ENCODE results near the gene VAMP8. TPM values are rescaled to one million over a fixed set of nuclear protein-coding genes. Genes with fewer than 3 reads are reported as not detected.

The VAMP8 gene
- 1.7 TPM in 1 of 2 replicates, not detected in the other for total RNA-seq (2014; rRNA removed; shearing (Covaris generic))
- polyA plus RNA-seq (2016; fragmentation: Nextera tagmentation; extraction: Ambion mirVana): 1.0 and 1.2 TPM in 2 replicates

- H3K27ac ChIP-seq: no peak within 1 kb of the TSS
- H3K9me2 ChIP-seq (ENCODE audit: insufficient read depth): no peaks in the 10 kb centered on the region
- H3K79me2 ChIP-seq (ENCODE audit: insufficient read depth): no peaks in the 10 kb centered on the region
- H3K4me2 ChIP-seq (ENCODE audit: unreplicated experiment): no peak within 1 kb of the TSS
- no peaks in the 10 kb centered on the region for H3K9me3 ChIP-seq (ENCODE audit: low read depth)
- no peak for DNase-seq
- no peaks in the 10 kb centered on the region for H3K27me3 ChIP-seq (replicated peaks; ENCODE audit: insufficient read depth)
- H3K4me3 ChIP-seq: no peak within 1 kb of the TSS
- 59 to 65% methylated on average over 19 of the region's 19 CpGs for WGBS, 2 experiments (ENCODE audit: low coverage in 1 of 2, low lambda C conversion rate in 2 of 2, missing lambda C conversion rate in 2 of 2)
- no peak within 1 kb of the TSS for H3K9ac ChIP-seq
- H3K36me3 ChIP-seq (ENCODE audit: low read depth): no peaks in the 10 kb centered on the region
- H4K20me1 ChIP-seq (ENCODE audit: insufficient read depth): no peaks in the 10 kb centered on the region
- no peaks in the 10 kb centered on the region for H3K4me1 ChIP-seq (ENCODE audit: insufficient read depth)
- no peaks in the 10 kb centered on the region for H3F3A ChIP-seq (ENCODE audit: insufficient read depth)
- H2AFZ ChIP-seq: 0 out of 2 replicates have a peak within 1 kb of the TSS, but pooled peaks have one; percentile 10
- in situ Hi-C loops (cut with MboI): no loop called here
- TF ChIP-seq EZH2 (IDR thresholded peaks at IDR 0.05; ENCODE audit: insufficient read depth, poor library complexity, severe bottlenecking): no peak
These were observed at the start of gene VAMP8 for GRCh38 chr2:85577386-85578242. Gene VAMP8, plus strand, starts transcription at chr2:85577586. Its CDS starts 61 bp downstream, at chr2:85577647.

GRCh38 chr2:85527787-85528186 lies 49.6 kb upstream of the VAMP8 start:
- H3K9me3 ChIP-seq (ENCODE audit: low read depth): no peaks in the 10 kb centered on the region
- H3K27me3 ChIP-seq (replicated peaks; ENCODE audit: insufficient read depth): no peaks in the 10 kb centered on the region
- no peak overlapping the region for H3K9ac ChIP-seq
- H3K4me2 ChIP-seq (ENCODE audit: unreplicated experiment): no peak overlapping the region
- H4K20me1 ChIP-seq (ENCODE audit: insufficient read depth): no peaks in the 10 kb centered on the region
- in situ Hi-C loops (cut with MboI): no loop called here
- no peak overlapping the region for H3K27ac ChIP-seq
- H3K4me1 ChIP-seq (ENCODE audit: insufficient read depth): no peaks in the 10 kb centered on the region
- no peak overlapping the region for H2AFZ ChIP-seq
- TF ChIP-seq EZH2 (IDR thresholded peaks at IDR 0.05; ENCODE audit: insufficient read depth, poor library complexity, severe bottlenecking) (no peak), EZH2phosphoT487 (IDR thresholded peaks at IDR 0.05; ENCODE audit: insufficient read depth, low read depth) (no peak)
- H3K9me2 ChIP-seq (ENCODE audit: insufficient read depth): no peaks in the 10 kb centered on the region
- no peaks in the 10 kb centered on the region for H3K36me3 ChIP-seq (ENCODE audit: low read depth)
- no peak overlapping the region for H3K4me3 ChIP-seq
- no peaks in the 10 kb centered on the region for H3K79me2 ChIP-seq (ENCODE audit: insufficient read depth)
- no peak for DNase-seq
- no peaks in the 10 kb centered on the region for H3F3A ChIP-seq (ENCODE audit: insufficient read depth)

DNA sequence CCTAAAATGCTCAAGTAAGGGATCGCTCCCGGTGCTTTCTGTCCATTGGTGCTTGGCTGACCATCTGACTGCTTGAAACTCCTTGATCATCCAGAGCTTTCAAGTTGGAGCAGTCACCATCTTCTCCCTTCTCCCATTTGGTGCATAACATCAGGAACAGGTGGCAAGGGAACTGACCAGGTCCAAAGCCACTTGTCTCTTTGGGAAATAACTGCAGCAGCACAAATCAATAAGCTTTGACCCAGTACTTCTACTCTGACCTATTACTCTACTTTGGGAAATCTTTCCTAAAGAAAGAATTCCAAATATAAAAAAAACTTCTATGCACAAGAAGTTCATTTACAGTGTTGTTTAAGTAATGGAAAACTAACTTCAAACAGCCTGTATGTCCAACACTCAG lies 49.0 kb upstream of the VAMP8 start:
- H2AFZ ChIP-seq: no peak overlapping the region
- TF ChIP-seq EZH2phosphoT487 (IDR thresholded peaks at IDR 0.05; ENCODE audit: insufficient read depth, low read depth) (no peak), EZH2 (IDR thresholded peaks at IDR 0.05; ENCODE audit: insufficient read depth, poor library complexity, severe bottlenecking) (no peak)
- H3K4me3 ChIP-seq: no peak overlapping the region
- H3K4me1 ChIP-seq (ENCODE audit: insufficient read depth): no peaks in the 10 kb centered on the region
- no peaks in the 10 kb centered on the region for H3K9me3 ChIP-seq (ENCODE audit: low read depth)
- H3K27ac ChIP-seq: no peak overlapping the region
- no peaks in the 10 kb centered on the region for H3K36me3 ChIP-seq (ENCODE audit: low read depth)
- 51 to 60% methylated on average over 2 of the region's 2 CpGs for WGBS, 2 experiments (ENCODE audit: low coverage in 1 of 2, low lambda C conversion rate in 2 of 2, missing lambda C conversion rate in 2 of 2)
- no peak overlapping the region for H3K9ac ChIP-seq
- H3K4me2 ChIP-seq (ENCODE audit: unreplicated experiment): no peak overlapping the region
- H3K27me3 ChIP-seq (replicated peaks; ENCODE audit: insufficient read depth): no peaks in the 10 kb centered on the region
- DNase-seq: no peak
- H3F3A ChIP-seq (ENCODE audit: insufficient read depth): no peaks in the 10 kb centered on the region
- no peaks in the 10 kb centered on the region for H3K9me2 ChIP-seq (ENCODE audit: insufficient read depth)
- in situ Hi-C loops (cut with MboI): no loop called here
- no peaks in the 10 kb centered on the region for H4K20me1 ChIP-seq (ENCODE audit: insufficient read depth)
- H3K79me2 ChIP-seq (ENCODE audit: insufficient read depth): no peaks in the 10 kb centered on the region

- Histone ChIP-seq H3K4me1 (ENCODE audit: insufficient read depth) (no peaks in the 10 kb centered on the region), H3K27ac (no peak overlapping the region), H3K9me3 (ENCODE audit: low read depth) (no peaks in the 10 kb centered on the region), H2AFZ (no peak overlapping the region), H3K36me3 (ENCODE audit: low read depth) (no peaks in the 10 kb centered on the region), H3K27me3 (replicated peaks; ENCODE audit: insufficient read depth) (no peaks in the 10 kb centered on the region), H3K9ac (no peak overlapping the region), H3K4me3 (no peak overlapping the region), H3F3A (ENCODE audit: insufficient read depth) (no peaks in the 10 kb centered on the region), H3K79me2 (ENCODE audit: insufficient read depth) (no peaks in the 10 kb centered on the region), H3K4me2 (ENCODE audit: unreplicated experiment) (no peak overlapping the region), H4K20me1 (ENCODE audit: insufficient read depth) (no peaks in the 10 kb centered on the region), H3K9me2 (ENCODE audit: insufficient read depth) (no peaks in the 10 kb centered on the region)
- DNase-seq: no peak
- TF ChIP-seq EZH2 (IDR thresholded peaks at IDR 0.05; ENCODE audit: insufficient read depth, poor library complexity, severe bottlenecking) (no peak), EZH2phosphoT487 (IDR thresholded peaks at IDR 0.05; ENCODE audit: insufficient read depth, low read depth) (no peak)
- in situ Hi-C loops (cut with MboI): no loop called here
- 95 to 100% methylated on average over 1 of the region's 1 CpG for WGBS, 2 experiments (ENCODE audit: low coverage in 1 of 2, low lambda C conversion rate in 2 of 2, missing lambda C conversion rate in 2 of 2)
These were observed 47.6 kb upstream of the VAMP8 start for GRCh38 chr2:85529809-85530208.

Measured in GM23248 (cell line).